ENCODE data around the gene GNAS. TPM values are rescaled to one million over a fixed set of nuclear protein-coding genes. Genes with fewer than 3 reads are reported as not detected.

Gene GNAS
- total RNA-seq, 1 donor from 2014 or later: 744 TPM

GRCh38 chr20:58923117-58923712 is 70.7 kb downstream of the GNAS start:
- Histone ChIP-seq H3K4me3 (no peak overlapping the region), H3K9me3 (no peaks in the 10 kb centered on the region), H3K36me3 (no peaks in the 10 kb centered on the region), H3K27ac (no peak overlapping the region), H3K27me3 (ENCODE audit: low read depth) (no peaks in the 10 kb centered on the region), H3K4me1 (no peaks in the 10 kb centered on the region)
- TF ChIP-seq, protein P1, sequence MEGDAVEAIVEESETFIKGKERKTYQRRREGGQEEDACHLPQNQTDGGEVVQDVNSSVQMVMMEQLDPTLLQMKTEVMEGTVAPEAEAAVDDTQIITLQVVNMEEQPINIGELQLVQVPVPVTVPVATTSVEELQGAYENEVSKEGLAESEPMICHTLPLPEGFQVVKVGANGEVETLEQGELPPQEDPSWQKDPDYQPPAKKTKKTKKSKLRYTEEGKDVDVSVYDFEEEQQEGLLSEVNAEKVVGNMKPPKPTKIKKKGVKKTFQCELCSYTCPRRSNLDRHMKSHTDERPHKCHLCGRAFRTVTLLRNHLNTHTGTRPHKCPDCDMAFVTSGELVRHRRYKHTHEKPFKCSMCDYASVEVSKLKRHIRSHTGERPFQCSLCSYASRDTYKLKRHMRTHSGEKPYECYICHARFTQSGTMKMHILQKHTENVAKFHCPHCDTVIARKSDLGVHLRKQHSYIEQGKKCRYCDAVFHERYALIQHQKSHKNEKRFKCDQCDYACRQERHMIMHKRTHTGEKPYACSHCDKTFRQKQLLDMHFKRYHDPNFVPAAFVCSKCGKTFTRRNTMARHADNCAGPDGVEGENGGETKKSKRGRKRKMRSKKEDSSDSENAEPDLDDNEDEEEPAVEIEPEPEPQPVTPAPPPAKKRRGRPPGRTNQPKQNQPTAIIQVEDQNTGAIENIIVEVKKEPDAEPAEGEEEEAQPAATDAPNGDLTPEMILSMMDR (IDR thresholded peaks at IDR 0.05): no peak
- intact Hi-C loops (cut with DNase I): no loop called here
- ATAC-seq: peak in 1 of 2 donors; percentile 56
- DNase-seq: no peak

GRCh38 chr20:58926802-58927489 is 74.4 kb downstream of the GNAS start:
- Histone ChIP-seq H3K27me3 (ENCODE audit: low read depth) (no peaks in the 10 kb centered on the region), H3K9me3 (no peaks in the 10 kb centered on the region), H3K36me3 (no peaks in the 10 kb centered on the region), H3K4me3 (no peak overlapping the region), H3K4me1 (no peaks in the 10 kb centered on the region), H3K27ac (no peak overlapping the region)
- ATAC-seq: no peak
- intact Hi-C loops (cut with DNase I): no loop called here
- TF ChIP-seq, protein P1 (IDR thresholded peaks at IDR 0.05): no peak
- DNase-seq: no peak

DNA sequence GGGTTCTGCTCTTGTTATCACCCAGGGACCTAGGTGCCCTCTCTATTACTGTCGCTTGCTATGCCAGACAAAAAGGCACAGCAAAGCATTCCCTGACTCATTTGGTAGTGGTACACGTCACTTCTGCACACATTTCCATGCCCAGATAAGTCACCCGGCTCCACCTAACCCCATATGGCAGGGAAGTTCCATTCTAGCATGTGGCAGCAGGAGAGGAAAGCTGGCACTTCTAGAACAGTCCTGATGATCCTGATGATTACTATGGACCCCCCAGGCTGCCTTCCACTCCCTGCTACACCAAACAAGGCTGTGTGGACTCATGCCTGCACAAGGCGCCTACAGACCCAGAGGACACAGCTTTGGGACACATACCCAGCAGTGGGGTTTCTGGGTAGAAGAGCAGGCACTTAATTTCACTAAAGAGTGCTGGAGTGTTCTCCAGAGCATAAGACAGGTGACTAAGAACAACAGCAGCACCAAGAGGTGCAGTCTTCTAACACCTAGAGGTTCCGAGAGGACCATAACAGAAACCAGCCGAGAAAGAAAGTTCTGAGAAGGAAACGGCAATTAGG is 75.1 kb downstream of the GNAS start:
- TF ChIP-seq, protein P1 (IDR thresholded peaks at IDR 0.05): no peak
- Histone ChIP-seq H3K27ac (no peak overlapping the region), H3K27me3 (ENCODE audit: low read depth) (no peaks in the 10 kb centered on the region), H3K4me1 (no peaks in the 10 kb centered on the region), H3K9me3 (no peaks in the 10 kb centered on the region), H3K36me3 (no peaks in the 10 kb centered on the region), H3K4me3 (no peak overlapping the region)
- ATAC-seq (peak; percentile 59 to 72), DNase-seq (no peak)
- intact Hi-C loops (cut with DNase I): no loop called here

GRCh38 chr20:58930496-58930895 is 78.0 kb downstream of the GNAS start:
- ATAC-seq: no peak
- Histone ChIP-seq H3K27me3 (ENCODE audit: low read depth) (no peaks in the 10 kb centered on the region), H3K36me3 (no peaks in the 10 kb centered on the region), H3K9me3 (no peaks in the 10 kb centered on the region), H3K4me3 (no peak overlapping the region), H3K4me1 (no peaks in the 10 kb centered on the region), H3K27ac (no peak overlapping the region)
- no peak for DNase-seq
- TF ChIP-seq, protein P1 (IDR thresholded peaks at IDR 0.05): no peak
- intact Hi-C loops (cut with DNase I): no loop called here

GRCh38 chr20:58932170-58932569 is 79.7 kb downstream of the GNAS start:
- TF ChIP-seq, protein P1 (IDR thresholded peaks at IDR 0.05): no peak

More at GRCh38 chr20:58932170-58932569, 79.7 kb downstream of the GNAS start:
- Histone ChIP-seq H3K4me3 (no peak overlapping the region), H3K4me1 (no peaks in the 10 kb centered on the region), H3K27ac (no peak overlapping the region), H3K27me3 (ENCODE audit: low read depth) (no peaks in the 10 kb centered on the region), H3K9me3 (no peaks in the 10 kb centered on the region), H3K36me3 (no peaks in the 10 kb centered on the region)
- ATAC-seq: no peak
- no peak for DNase-seq
- intact Hi-C loops (cut with DNase I): no loop called here

All from lower lobe of right lung (tissue), 2 donors.